ENCODE data around the gene FERMT1. TPM values are rescaled to one million over a fixed set of nuclear protein-coding genes. Genes with fewer than 3 reads are reported as not detected.

FERMT1 gene
- total RNA-seq, 1 donor from 2014 or later: 0.29 TPM

GRCh38 chr20:6142348-6142993 is 19.6 kb upstream of the FERMT1 start:
- H3K36me3 Mint-ChIP-seq (ENCODE audit: unreplicated experiment): peaks cover 7% of the 10 kb centered on the region
- H3K27me3 Mint-ChIP-seq (ENCODE audit: unreplicated experiment): peaks cover 2% of the 10 kb centered on the region
- peaks cover 3% of the 10 kb centered on the region for H3K4me1 Mint-ChIP-seq (ENCODE audit: low read depth, unreplicated experiment)
- H3K4me3 Mint-ChIP-seq (ENCODE audit: unreplicated experiment): no peak overlapping the region
- peak; percentile 42 for DNase-seq
- H3K27ac Mint-ChIP-seq (ENCODE audit: unreplicated experiment): no peak overlapping the region
- peaks cover 2% of the 10 kb centered on the region for H3K9me3 Mint-ChIP-seq (ENCODE audit: unreplicated experiment)
- TF ChIP-seq CTCF (IDR thresholded peaks at IDR 0.05; ENCODE audit: partially characterized antibody, unreplicated experiment): peak; percentile 88

GRCh38 chr20:6140947-6141346 is 18.1 kb upstream of the FERMT1 start:
- no peak for DNase-seq
- Mint-ChIP-seq H3K4me1 (ENCODE audit: low read depth, unreplicated experiment) (peaks cover 2% of the 10 kb centered on the region), H3K9me3 (ENCODE audit: unreplicated experiment) (peaks cover 2% of the 10 kb centered on the region), H3K27me3 (ENCODE audit: unreplicated experiment) (peaks cover 2% of the 10 kb centered on the region), H3K27ac (ENCODE audit: unreplicated experiment) (no peak overlapping the region), H3K4me3 (ENCODE audit: unreplicated experiment) (no peak overlapping the region), H3K36me3 (ENCODE audit: unreplicated experiment) (peaks cover 5% of the 10 kb centered on the region)
- no peak for TF ChIP-seq CTCF (IDR thresholded peaks at IDR 0.05; ENCODE audit: partially characterized antibody, unreplicated experiment)

DNA sequence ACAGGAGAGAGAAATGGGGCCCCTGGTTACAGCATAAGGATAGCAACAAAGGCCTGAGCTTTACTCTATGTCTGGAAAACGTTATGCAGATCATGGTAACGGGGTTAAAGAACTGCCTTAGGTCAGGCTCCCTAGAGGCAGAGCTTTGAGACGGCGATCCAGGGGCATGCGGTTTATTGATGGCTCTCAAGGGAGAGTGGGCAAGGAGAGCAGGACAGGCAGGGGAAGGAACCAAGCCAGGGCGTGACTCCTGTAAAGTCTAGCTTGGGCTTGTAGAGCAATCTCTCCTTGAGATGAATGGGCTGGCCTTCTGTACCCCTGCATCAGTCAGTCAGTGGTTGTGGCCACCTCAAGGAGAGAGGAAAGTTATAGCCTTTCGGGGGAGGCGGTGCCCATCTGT is 12.5 kb upstream of the FERMT1 start:
- no peak overlapping the region for H3K27ac Mint-ChIP-seq (ENCODE audit: unreplicated experiment)
- no peaks in the 10 kb centered on the region for H3K27me3 Mint-ChIP-seq (ENCODE audit: unreplicated experiment)

GRCh38 chr20:6134592-6134991 is 11.8 kb upstream of the FERMT1 start:
- no peak for TF ChIP-seq CTCF (IDR thresholded peaks at IDR 0.05; ENCODE audit: partially characterized antibody, unreplicated experiment)
- peaks cover 2% of the 10 kb centered on the region for H3K4me1 Mint-ChIP-seq (ENCODE audit: low read depth, unreplicated experiment)
- peaks cover 1% of the 10 kb centered on the region for H3K9me3 Mint-ChIP-seq (ENCODE audit: unreplicated experiment)
- H3K27ac Mint-ChIP-seq (ENCODE audit: unreplicated experiment): no peak overlapping the region
- no peaks in the 10 kb centered on the region for H3K36me3 Mint-ChIP-seq (ENCODE audit: unreplicated experiment)
- no peaks in the 10 kb centered on the region for H3K27me3 Mint-ChIP-seq (ENCODE audit: unreplicated experiment)
- DNase-seq: no peak
- H3K4me3 Mint-ChIP-seq (ENCODE audit: unreplicated experiment): no peak overlapping the region

More for the DNA sequence above, 12.5 kb upstream of the FERMT1 start:
- Mint-ChIP-seq H3K9me3 (ENCODE audit: unreplicated experiment) (peaks cover 1% of the 10 kb centered on the region), H3K4me3 (ENCODE audit: unreplicated experiment) (no peak overlapping the region), H3K36me3 (ENCODE audit: unreplicated experiment) (no peaks in the 10 kb centered on the region), H3K4me1 (ENCODE audit: low read depth, unreplicated experiment) (peaks cover 2% of the 10 kb centered on the region)
- no peak for DNase-seq
- no peak for TF ChIP-seq CTCF (IDR thresholded peaks at IDR 0.05; ENCODE audit: partially characterized antibody, unreplicated experiment)

GRCh38 chr20:6130045-6130444 is 7.2 kb upstream of the FERMT1 start:
- DNase-seq: no peak
- Mint-ChIP-seq H3K9me3 (ENCODE audit: unreplicated experiment) (peaks cover 1% of the 10 kb centered on the region), H3K27me3 (ENCODE audit: unreplicated experiment) (no peaks in the 10 kb centered on the region), H3K4me1 (ENCODE audit: low read depth, unreplicated experiment) (no peaks in the 10 kb centered on the region), H3K4me3 (ENCODE audit: unreplicated experiment) (no peak overlapping the region), H3K27ac (ENCODE audit: unreplicated experiment) (no peak overlapping the region), H3K36me3 (ENCODE audit: unreplicated experiment) (no peaks in the 10 kb centered on the region)
- TF ChIP-seq CTCF (IDR thresholded peaks at IDR 0.05; ENCODE audit: partially characterized antibody, unreplicated experiment): no peak

Measured in glutamatergic neuron (in vitro differentiated cells).